Stimulated activated CD4-positive, alpha-beta T cell treated with anti-CD3 and anti-CD28 coated beads, TNF-alpha, amount 100 ng/mL, for 48 hours (primary cell): ENCODE measurements around the gene OSBPL7.

Experiments
- DNase-seq, 3 donors: peaks; one replicate each; pipeline ENCODE4 v3.0.0-alpha.2; 2020; ENCODE audit warnings: low read depth in 3 of 3

OSBPL7 gene

GRCh38 chr17:47806913-47807255, 14.7 kb downstream of the OSBPL7 start:
- DNase-seq, result no peak

DNA sequence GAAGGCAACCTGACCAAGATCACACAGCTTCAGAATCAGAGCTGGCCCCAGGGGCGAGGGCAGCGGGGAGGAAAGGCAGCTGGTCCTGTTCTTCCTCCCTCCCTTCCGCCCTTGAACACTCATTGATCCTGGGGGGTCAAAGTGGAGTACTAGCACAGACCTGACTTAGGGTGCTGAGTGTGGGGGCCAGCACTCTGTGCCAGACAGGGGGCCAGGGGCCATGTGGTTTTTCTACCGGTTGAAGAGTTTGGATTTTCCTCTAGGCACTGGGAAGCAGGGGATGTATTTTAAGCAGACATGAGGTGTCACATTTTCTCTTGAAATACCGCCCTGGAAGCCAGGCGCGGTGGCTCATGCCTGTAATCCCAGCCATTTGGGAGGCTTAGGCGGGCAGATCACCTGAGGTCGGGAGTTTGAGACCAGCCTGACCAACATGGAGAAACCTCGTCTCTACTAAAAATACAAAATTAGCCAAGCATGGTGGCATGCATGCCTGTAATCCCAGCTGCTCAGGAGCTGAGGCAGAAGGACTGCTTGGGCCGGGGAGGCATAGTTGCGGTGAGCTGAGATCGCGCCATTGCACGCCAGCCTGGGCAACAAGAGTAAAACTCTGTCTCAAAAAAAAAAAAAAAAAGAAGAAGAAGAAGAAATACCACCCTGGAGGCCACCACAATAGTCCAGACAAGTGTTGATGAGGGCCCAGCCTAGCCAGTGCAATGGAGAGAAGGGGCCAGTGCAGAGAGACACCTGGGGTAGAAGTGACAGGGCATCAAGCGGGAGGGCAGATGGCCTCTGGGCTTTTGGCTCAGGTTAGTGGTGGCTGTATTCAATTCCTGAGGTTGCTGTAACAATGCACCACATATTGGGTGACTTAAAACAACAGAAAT, 15.3 kb downstream of the OSBPL7 start:
- DNase-seq, result no peak

- no peak for DNase-seq
These were observed 17.1 kb downstream of the OSBPL7 start for GRCh38 chr17:47804461-47804860.

- no peak for DNase-seq
These were observed 17.8 kb downstream of the OSBPL7 start for GRCh38 chr17:47803751-47804150.

- DNase-seq, result no peak
These were observed 18.4 kb downstream of the OSBPL7 start for GRCh38 chr17:47803201-47803600.

GRCh38 chr17:47802341-47803022, 19.1 kb downstream of the OSBPL7 start:
- peak; percentile 23 to 46 (median 32) for DNase-seq

GRCh38 chr17:47801906-47802305, 19.7 kb downstream of the OSBPL7 start:
- no peak for DNase-seq

DNA sequence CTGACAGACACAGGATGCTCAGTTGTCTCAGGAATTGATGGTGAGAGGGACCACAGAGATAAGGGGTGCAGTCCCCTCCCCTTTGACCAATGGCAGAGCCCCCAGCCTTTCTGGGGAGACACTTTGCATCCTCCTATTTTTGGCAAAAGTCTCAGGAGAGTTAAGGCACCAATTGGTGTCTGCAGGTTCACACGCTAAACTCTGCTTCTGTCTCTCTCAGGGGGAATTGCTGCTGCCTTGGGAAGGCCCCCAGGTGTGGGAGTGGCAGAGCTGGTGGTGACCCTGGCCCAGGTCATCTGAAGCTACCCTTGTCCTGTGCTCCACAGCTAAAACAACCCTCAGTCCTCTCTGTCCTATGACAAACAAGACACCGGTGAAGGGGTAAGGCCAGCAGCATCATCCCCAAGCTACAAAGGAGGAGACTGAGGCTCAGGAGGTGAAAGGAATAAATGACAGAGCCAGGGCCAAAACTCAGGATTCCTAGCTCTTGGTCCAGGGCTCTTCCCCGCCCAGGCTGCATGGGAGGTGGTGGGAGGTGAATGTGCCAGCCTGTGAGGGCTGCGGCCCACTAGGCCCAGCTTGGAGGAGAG, 20.3 kb downstream of the OSBPL7 start:
- no peak for DNase-seq

- DNase-seq, result no peak
These were observed 20.9 kb downstream of the OSBPL7 start for GRCh38 chr17:47800686-47801085.

DNA sequence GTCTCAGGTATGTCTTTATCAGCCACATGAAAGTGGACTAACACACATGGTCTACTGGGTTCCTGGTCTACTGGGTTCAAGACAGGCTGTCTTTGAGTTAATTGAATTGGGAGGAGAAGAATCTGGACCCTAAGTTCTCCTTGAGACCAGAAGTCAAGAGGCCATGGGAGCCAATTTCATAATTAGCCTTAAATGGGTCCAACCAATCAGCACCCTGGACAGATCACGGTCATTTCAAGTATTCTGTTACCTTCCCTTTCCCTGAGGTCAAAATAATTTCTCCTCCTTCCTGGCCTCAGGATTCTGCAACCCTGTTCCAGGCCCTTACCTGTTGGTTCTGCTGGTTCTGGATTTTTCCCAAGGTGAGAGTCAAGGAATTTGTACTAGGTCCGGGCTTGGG, 23.8 kb downstream of the OSBPL7 start:
- no peak for DNase-seq

DNA sequence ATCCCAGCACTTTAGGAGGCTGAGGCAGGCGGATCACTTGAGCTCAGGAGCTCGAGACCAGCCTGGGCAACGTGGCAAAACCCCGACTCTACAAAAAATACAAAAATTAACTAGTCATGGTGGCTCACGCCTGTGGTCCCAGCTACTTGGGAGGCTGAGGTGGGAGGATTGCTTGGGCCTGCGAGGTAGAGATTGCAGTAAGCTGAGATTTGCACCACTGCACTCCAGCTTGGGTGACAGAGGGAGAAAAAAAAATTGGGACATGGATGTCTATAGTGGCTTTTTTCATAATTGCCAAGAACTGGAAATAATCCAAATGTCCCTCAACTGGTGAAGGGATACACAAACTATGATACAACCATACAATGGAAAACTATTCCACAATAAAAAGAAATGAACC, 28.6 kb downstream of the OSBPL7 start:
- no peak for DNase-seq

DNA sequence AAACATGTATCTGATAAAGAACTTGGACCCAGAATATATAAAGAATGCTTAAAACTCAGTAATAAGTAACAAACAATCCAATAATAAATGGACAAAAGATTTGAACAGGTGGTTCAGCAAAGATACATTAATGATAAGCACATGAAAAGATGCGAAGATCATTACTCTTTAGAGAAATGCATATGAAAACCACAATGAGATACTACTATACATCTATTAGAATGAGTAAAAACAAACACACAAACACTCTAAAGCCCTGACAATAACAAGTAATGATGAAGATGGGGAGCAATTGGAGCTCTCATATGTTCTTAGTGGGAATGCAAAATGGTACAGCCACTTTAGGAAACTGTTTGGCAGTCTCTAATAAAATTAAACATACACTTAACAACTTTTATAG, 29.1 kb downstream of the OSBPL7 start:
- DNase-seq, result no peak

DNA sequence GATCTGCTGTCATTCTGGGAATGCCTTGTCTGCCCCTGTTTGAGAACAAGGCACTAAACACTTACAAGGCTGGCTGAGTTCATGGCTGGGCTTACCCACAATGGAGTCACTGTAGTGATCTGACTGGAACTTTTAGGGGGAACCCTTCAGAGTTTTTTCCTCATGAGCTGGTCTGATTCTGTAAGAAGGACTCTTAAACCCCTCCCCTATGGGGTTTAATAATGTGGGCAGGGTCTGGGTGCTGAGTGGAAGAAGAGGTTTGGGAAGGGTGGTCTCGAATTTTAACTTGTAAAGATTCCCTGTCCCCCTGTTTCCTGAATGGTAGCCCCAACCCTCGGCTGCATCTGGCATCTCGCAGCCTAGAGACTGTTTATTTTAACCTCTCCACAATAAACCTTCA, 30.6 kb downstream of the OSBPL7 start:
- no peak for DNase-seq

GRCh38 chr17:47789611-47790561, 31.7 kb downstream of the OSBPL7 start:
- peak; percentile 37 to 52 (median 38) for DNase-seq

- DNase-seq, result no peak
These were observed 36.0 kb downstream of the OSBPL7 start for GRCh38 chr17:47785538-47786123.

DNA sequence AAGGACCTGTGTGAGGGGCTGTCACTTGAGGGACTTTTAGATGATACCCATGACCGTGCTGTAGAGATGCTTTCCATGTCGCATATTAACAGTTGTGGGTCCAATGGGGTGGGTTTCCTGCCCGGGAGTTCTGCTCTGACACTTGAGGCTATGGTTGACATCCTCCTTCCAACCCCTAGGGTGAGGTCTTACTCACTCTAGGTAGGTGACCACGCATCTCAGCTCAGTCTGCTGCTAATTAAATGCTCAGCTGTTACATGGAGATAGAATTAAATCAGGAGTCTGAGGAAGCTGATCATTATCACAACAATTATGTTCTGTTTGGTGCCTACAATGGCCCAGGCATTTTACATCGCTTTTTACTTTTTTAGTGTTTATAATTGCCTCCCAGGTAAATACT, 40.2 kb downstream of the OSBPL7 start:
- no peak for DNase-seq

DNA sequence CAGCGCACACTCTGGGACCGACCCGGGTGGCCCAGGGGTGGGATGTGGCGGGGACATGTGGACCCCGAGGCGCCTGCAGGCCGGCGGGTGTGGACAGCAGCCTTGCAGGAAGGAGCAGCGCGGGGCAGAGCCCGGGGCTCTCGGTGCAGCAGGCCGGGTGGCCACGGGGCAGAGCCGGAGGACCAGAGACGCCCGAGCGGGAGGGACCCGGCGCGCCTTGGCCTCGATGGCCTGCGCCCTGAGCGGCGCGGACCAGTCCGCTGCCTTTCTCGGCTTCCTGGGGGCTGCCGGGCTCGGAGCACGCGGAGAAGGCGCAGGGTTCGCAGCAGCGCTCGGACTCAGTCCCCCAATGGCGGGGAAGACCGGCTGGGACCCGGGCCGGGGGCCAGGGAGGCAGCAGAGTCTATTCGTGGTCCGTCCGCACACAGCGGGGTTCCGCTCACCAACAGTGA, 43.4 kb downstream of the OSBPL7 start:
- DNase-seq, result no peak

DNA sequence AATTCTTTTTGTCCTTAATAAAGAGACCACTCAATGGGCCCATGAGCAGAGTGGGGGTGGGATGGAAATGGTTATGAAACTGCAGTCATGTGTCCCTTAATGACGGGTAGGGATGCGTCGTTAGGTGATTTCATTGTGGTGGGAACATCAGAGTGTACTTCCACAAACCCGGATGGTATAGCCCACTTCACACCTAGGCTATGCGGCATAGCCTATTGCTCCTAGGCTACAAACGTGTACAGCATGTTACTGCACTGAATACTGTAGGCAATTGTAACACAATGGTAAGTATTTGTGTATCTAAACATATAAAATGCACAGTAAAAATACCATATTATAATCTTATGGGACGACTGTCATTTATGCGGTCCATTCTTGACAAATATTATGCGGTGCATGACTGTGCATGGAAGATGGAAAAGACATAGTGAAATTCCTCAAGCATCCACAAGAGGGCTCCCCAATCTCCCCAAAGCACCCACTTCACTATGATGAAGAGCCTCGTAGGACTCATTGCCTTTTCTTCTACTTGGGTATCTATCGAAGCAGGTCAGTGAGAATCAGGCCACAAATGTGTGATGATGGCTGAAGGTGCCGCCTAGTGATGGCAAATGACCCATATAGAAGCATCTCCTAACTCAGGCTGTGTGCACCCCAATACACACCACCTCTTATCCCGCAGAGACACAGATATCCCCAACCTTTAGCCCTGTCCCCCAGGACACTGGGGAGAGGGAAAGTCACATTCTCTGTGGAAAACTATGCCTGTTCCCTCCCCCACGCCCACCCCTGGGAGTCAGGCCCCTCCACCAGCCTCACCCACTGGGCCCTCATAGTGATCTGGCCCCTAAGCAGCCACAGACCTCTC, 45.0 kb downstream of the OSBPL7 start:
- peak; percentile 9 to 17 (median 10) for DNase-seq

- DNase-seq, result no peak
These were observed 46.5 kb downstream of the OSBPL7 start for GRCh38 chr17:47774987-47775580.

GRCh38 chr17:47774331-47774730, 47.3 kb downstream of the OSBPL7 start:
- no peak for DNase-seq
